Measurements from ENCODE around the gene ANXA3.

ANXA3 gene

DNA sequence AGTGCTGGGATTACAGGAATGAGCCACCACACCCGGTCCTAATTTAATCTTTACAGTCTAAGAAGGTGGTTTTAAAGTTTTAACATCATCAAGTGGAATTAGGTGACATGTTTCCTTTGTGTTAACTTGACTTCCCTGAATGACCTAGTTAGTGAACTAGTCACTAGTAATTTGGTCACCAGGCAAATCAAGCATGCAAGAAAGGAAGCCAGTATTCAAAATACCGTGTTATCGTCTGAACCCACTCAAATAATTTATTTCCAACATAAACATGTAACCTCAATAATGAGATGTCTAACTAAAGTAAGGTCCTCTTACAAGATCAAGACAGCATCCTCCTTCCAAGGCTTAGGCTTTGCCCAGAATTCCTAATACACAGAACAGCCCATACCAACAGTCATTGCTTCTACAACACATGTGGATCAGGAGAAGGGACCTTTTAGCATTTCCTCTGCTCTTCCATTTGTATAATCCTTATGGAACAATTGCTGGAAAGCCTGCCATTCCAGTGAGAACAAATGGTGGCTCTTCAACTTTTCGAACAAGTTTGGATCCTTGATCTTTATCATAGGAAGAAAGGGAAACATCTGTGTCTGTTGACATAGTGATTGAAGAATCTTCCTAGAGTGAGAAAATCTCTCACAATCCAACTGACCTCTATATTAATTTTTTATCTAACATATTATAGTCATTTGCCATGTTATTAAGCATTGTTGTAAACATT is 97.2 kb downstream of the ANXA3 start:
- DNase-seq = no peak

- no peak for DNase-seq
Measured at GRCh38 chr4:78650106-78651024, 98.8 kb downstream of the ANXA3 start.

DNA sequence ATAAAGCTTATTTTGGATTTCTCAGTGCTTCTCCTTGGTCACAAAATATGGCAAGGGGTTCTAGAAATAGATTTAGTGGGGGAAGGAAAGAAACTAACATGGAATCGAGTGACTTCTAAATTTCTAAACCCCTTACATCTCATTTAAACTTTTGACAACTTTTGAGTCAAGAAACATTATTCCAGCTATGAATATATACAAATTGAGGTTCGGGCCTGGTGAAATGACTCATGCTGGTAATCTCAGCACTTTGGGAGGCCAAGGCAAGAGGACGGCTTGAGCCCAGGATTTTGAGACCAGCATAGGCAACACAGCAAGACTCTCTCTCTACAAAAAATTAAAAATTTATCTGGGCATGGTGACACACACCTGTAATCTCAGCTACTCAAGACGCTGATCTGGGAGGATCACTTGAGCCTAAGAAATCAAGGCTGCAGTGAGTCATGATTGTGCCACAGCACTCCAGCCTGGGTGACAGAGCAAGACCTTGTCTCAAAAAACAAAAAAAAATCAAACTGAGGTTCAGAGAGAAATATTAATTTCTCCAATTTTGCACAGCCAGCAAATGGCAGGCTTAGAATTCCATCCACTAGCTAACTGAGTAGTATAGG is 99.8 kb downstream of the ANXA3 start:
- DNase-seq = no peak

GRCh38 chr4:78652282-78652876 is 100.8 kb downstream of the ANXA3 start:
- no peak for DNase-seq

DNA sequence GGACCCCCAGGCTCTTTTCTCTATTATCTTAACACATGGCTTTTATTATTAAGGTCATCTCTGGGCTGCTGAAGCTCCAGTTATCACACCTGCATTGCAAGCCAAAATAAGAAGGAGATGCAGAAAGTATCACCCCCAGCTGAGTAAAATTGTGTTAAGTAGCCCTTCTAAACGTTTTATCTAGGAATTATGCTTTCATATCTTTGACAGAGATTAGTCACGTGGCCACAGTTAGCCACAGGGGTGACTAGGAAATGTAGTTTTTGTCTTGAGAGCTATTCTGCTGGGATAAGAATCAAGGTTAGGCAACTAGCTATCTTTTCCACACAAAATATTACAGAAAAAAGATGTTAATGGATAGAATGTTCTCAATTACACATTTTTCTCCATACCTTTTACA is 102.1 kb downstream of the ANXA3 start:
- DNase-seq = no peak

GRCh38 chr4:78654807-78655206 is 103.2 kb downstream of the ANXA3 start:
- no peak for DNase-seq

DNA sequence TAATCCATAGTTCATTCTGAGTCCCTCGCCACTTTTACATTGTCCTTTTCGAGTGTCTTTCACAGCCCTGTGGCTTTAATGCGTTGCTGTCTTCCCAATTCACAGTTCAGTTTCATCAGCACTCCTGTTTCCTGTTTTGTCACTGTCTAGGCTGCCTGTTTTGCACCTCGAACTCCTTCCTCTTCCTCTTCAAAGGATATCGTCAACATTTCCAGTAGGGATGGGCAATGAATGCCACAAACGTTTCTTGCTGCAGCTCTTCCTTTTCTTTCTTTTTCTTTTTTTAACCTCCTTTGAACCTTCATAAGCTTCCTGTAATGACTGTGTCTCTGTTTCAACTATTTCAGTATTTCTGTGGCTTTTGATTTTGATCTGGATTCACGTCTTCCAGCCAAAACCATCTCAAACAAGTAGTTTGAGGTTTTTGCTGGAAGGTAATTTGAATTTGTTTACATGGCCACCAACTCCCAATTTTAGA is 105.4 kb downstream of the ANXA3 start:
- no peak for DNase-seq

GRCh38 chr4:78659264-78659663 is 107.7 kb downstream of the ANXA3 start:
- DNase-seq = no peak

- no peak for DNase-seq
Measured at GRCh38 chr4:78659665-78660064, 108.1 kb downstream of the ANXA3 start.
